Neural cell (in vitro differentiated cells): Measurements from ENCODE around the gene FCGR2B.

Experiments used
- EP300 ChIP-seq: fragments of 450-650 bp; conservative IDR thresholded peaks from 2 replicates; pipeline ENCODE4 v1.6.1; 2014; ENCODE audit warnings: antibody characterized with exemption, mild to moderate bottlenecking, moderate library complexity; ENCODE audit not compliant: poor library complexity, severe bottlenecking
- EZH2 ChIP-seq: fragments of 200-600, 300-800 bp; shearing (Covaris generic), sonication (generic); IDR thresholded peaks from 2 replicates; pipeline ENCODE4 v1.6.1; 2014; ENCODE audit warnings: antibody characterized with exemption, low read length, borderline replicate concordance, mild to moderate bottlenecking; ENCODE audit not compliant: insufficient read depth, poor library complexity, severe bottlenecking
- POLR2AphosphoS5 ChIP-seq: IDR thresholded peaks from 2 replicates; pipeline ENCODE4 v1.6.1; 2012
- SMC3 ChIP-seq: fragments of 450-650 bp; conservative IDR thresholded peaks from 2 replicates; pipeline ENCODE4 v1.6.1; 2014; ENCODE audit warnings: antibody characterized with exemption, mild to moderate bottlenecking, moderate library complexity; ENCODE audit not compliant: poor library complexity
- TAF1 ChIP-seq: IDR thresholded peaks from 2 replicates; pipeline ENCODE4 v1.6.1; 2012; ENCODE audit warnings: low read depth
- TF ChIP-seq, protein P1 (sequence below): fragments of 450-650 bp; IDR thresholded peaks from 2 replicates; pipeline ENCODE4 v1.5.1; 2014; ENCODE audit warnings: antibody characterized with exemption, mild to moderate bottlenecking, moderate library complexity; ENCODE audit not compliant: poor library complexity, severe bottlenecking

DNA sequence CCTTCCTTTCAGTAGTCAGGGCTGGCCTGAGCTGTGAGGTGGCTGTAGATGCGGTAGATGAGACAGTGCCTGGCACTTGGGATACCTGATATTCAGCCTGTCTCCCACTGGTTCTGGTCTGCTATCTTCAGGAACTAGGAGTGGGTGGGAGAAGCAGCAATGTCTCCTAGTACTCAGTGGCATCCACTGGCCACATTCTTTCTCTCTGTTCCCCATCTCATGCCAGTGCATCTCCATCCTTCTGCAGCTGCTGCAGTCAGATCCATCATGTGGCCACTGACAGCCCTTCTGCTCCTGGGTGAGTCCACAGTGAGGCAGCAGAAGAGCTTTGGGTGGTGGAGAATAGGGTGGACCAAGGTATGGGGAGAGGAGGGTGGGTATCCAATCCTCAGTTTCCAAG is 59.5 kb downstream of the FCGR2B start:
- TF ChIP-seq, protein P1, sequence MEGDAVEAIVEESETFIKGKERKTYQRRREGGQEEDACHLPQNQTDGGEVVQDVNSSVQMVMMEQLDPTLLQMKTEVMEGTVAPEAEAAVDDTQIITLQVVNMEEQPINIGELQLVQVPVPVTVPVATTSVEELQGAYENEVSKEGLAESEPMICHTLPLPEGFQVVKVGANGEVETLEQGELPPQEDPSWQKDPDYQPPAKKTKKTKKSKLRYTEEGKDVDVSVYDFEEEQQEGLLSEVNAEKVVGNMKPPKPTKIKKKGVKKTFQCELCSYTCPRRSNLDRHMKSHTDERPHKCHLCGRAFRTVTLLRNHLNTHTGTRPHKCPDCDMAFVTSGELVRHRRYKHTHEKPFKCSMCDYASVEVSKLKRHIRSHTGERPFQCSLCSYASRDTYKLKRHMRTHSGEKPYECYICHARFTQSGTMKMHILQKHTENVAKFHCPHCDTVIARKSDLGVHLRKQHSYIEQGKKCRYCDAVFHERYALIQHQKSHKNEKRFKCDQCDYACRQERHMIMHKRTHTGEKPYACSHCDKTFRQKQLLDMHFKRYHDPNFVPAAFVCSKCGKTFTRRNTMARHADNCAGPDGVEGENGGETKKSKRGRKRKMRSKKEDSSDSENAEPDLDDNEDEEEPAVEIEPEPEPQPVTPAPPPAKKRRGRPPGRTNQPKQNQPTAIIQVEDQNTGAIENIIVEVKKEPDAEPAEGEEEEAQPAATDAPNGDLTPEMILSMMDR: no peak
- no peak for TF ChIP-seq EZH2
- TF ChIP-seq POLR2AphosphoS5: no peak
- TF ChIP-seq TAF1: no peak
- TF ChIP-seq EP300: no peak
- TF ChIP-seq SMC3: no peak
